Skeletal muscle satellite cell (primary cell): ENCODE results near the gene ULK3. TPM values are rescaled to one million over a fixed set of nuclear protein-coding genes. Genes with fewer than 3 reads are reported as not detected.
A peak's percentile ranks its signal among the peaks of the same experiment; 100 is the strongest.
"Not testable (repeated sequence)": the region's sequence is repeated elsewhere in the genome, so short reads cannot be mapped to it uniquely, and the experiment has no call there.

Experiments
- H3K27me3 ChIP-seq: 2 replicates; pipeline ENCODE4 v1.7.0; 2013; ENCODE audit warnings: low read length; ENCODE audit not compliant: control insufficient read depth, insufficient read depth
- H3K36me3 ChIP-seq: 2 replicates; pipeline ENCODE4 v1.7.0; 2013; ENCODE audit warnings: mild to moderate bottlenecking, control low read depth, low read length; ENCODE audit not compliant: insufficient read depth
- H3K4me1 ChIP-seq: 2 replicates; pipeline ENCODE4 v1.7.0; 2013; ENCODE audit warnings: low read length; ENCODE audit not compliant: control insufficient read depth, insufficient read depth
- H3K4me2 ChIP-seq: 2 replicates; pipeline ENCODE4 v1.7.0; 2013; ENCODE audit warnings: mild to moderate bottlenecking, low read length
- H3K4me3 ChIP-seq: 2 replicates; pipeline ENCODE4 v1.7.0; 2013; ENCODE audit warnings: low read length
- H3K9ac ChIP-seq: 2 replicates; pipeline ENCODE4 v1.7.0; 2013; ENCODE audit warnings: mild to moderate bottlenecking, low read depth, low read length, moderate library complexity
- H3K9me3 ChIP-seq: replicated peaks from 2 replicates; pipeline ENCODE4 v1.7.0; 2013; ENCODE audit warnings: mild to moderate bottlenecking, control low read depth, low read length
- total RNA-seq: library from RNA; depleted of rRNA; stranded (reverse); fragments of >200 nt; gene quantifications from 2 replicates; pipeline ENCODE4 v1.2.3, GENCODE V29; 2012; rRNA removed

Gene ULK3, protein sequence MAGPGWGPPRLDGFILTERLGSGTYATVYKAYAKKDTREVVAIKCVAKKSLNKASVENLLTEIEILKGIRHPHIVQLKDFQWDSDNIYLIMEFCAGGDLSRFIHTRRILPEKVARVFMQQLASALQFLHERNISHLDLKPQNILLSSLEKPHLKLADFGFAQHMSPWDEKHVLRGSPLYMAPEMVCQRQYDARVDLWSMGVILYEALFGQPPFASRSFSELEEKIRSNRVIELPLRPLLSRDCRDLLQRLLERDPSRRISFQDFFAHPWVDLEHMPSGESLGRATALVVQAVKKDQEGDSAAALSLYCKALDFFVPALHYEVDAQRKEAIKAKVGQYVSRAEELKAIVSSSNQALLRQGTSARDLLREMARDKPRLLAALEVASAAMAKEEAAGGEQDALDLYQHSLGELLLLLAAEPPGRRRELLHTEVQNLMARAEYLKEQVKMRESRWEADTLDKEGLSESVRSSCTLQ
- 21.3 and 27.1 TPM in 2 replicates for total RNA-seq

DNA sequence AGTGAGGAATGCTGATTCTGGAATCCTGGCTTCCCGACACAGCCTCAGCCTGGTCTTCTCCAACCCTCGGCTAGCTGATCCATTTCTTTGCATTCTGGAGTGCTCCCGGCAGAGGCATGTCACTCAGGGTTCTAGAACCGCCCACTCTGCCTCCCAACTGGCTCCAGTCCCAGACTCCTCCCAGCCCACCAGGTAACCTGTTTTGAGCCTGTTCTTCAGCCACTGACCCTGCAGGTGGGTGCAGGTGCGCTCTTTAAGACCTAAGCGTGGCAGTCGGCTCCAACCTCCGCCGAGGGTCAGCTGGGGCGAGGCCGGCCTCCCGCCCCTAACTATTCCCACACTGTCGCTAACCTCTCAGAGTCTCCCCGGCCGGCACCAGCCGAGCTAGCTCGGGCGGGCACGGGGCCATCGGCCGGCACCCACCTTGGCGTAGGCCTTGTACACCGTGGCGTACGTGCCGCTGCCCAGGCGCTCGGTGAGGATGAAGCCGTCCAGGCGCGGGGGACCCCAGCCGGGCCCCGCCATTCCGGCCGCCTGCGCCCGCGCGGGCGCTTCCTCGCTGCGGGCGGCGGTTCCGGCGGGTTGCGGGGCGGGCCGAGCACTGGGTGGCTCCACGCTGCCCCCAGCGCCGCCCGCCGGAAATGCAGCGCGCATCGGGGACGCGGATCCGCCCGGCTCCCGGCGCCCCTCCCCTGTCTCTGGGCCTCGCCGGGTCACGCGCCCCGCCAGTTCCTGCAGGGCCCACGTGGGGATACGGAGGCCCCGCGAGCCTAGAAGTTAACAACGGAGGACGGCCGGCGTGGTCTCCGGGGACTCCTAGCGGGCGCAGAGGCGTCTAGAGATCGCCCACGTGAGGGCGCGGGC is at the start of gene ULK3:
TSS of gene ULK3 (minus strand) at position 576 of the 864 bp plus-strand sequence. CDS start at position 525, 51 bp downstream.
- H3K36me3 ChIP-seq, result peaks cover 29% of the 10 kb centered on the region
- H3K27me3 ChIP-seq, result no peaks in the 10 kb centered on the region
- peak within 1 kb of the TSS; percentile 97 for H3K4me3 ChIP-seq
- peak within 1 kb of the TSS; percentile 91 for H3K9ac ChIP-seq
- peak within 1 kb of the TSS; percentile 99 for H3K4me2 ChIP-seq
- H3K4me1 ChIP-seq, result peaks cover 13% of the 10 kb centered on the region
- no peaks in the 10 kb centered on the region for H3K9me3 ChIP-seq

GRCh38 chr15:74892313-74892712 is 49.4 kb upstream of the ULK3 start:
- Histone ChIP-seq H3K36me3 (peaks cover 25% of the 10 kb centered on the region), H3K27me3 (no peaks in the 10 kb centered on the region), H3K4me3 (no peak overlapping the region), H3K9me3 (no peaks in the 10 kb centered on the region), H3K9ac (no peak overlapping the region), H3K4me1 (peaks cover 14% of the 10 kb centered on the region), H3K4me2 (no peak overlapping the region)

GRCh38 chr15:74891469-74891868 is 48.5 kb upstream of the ULK3 start:
- Histone ChIP-seq H3K4me1 (peaks cover 14% of the 10 kb centered on the region), H3K9ac (no peak overlapping the region)

DNA sequence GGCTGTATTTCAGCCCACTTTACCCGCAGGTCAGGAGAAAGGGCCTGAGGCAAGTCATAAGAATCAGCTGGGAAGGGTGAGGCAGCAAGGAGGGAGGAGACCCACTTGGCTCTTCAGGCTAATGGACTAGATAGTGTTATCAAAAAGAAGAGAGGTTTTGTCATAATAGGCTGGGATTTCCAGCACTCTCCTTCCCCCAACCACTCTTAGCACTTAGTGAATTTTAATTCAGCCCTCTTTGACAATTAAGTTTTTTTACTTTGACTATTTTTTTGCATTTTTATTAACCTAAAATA is 47.7 kb upstream of the ULK3 start:
- H3K9me3 ChIP-seq, result no peaks in the 10 kb centered on the region
- H3K4me1 ChIP-seq, result peaks cover 14% of the 10 kb centered on the region
- H3K4me3 ChIP-seq, result peak overlapping the region; percentile 91
- peak overlapping the region; percentile 81 for H3K4me2 ChIP-seq
- H3K36me3 ChIP-seq, result peaks cover 19% of the 10 kb centered on the region
- no peaks in the 10 kb centered on the region for H3K27me3 ChIP-seq
- peak overlapping the region; percentile 86 for H3K9ac ChIP-seq

More at GRCh38 chr15:74891469-74891868, 48.5 kb upstream of the ULK3 start:
- Histone ChIP-seq H3K4me2 (no peak overlapping the region), H3K36me3 (peaks cover 25% of the 10 kb centered on the region), H3K4me3 (no peak overlapping the region), H3K9me3 (no peaks in the 10 kb centered on the region), H3K27me3 (no peaks in the 10 kb centered on the region)

- peaks cover 16% of the 10 kb centered on the region for H3K4me1 ChIP-seq
Observed at GRCh38 chr15:74889883-74890664, 47.1 kb upstream of the ULK3 start, which contains the start of gene MPI. Gene MPI (plus strand): TSS chr15:74890042. CDS start chr15:74890074, 32 bp downstream.

DNA sequence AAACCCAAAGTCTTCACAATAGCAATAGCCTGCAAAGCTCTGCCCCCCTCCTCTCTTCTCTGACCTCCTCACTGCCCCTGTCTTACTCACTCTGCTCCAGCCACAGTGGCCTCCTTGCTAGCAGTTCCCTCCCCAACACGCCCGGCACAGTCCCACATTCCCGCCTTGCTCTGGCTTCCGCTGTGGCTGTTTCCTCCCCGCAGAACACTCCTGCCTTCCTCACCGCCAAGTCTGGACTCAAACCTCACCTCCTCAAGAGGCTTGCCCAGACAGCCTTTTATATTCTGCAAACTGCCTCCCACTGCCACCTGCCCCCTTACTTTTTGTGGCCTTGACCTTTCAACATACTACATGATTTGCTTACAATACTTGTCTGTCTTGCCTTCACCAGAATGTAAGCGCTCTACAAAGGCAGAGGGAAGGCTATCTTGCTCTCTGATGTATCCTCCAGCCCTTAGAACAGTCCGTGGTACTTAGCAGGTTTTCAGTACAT is 46.5 kb upstream of the ULK3 start:
- no peaks in the 10 kb centered on the region for H3K9me3 ChIP-seq
- H3K36me3 ChIP-seq, result peaks cover 19% of the 10 kb centered on the region
- H3K4me2 ChIP-seq, result peak overlapping the region; percentile 81
- no peaks in the 10 kb centered on the region for H3K27me3 ChIP-seq
- peak overlapping the region; percentile 91 for H3K4me3 ChIP-seq
- peaks cover 22% of the 10 kb centered on the region for H3K4me1 ChIP-seq
- H3K9ac ChIP-seq, result peak overlapping the region; percentile 86

More at GRCh38 chr15:74889883-74890664, 47.1 kb upstream of the ULK3 start, which contains the start of gene MPI:
- H3K4me3 ChIP-seq, result peak within 1 kb of the TSS; percentile 91
- H3K4me2 ChIP-seq, result peak within 1 kb of the TSS; percentile 81
- peaks cover 19% of the 10 kb centered on the region for H3K36me3 ChIP-seq
- H3K9ac ChIP-seq, result peak within 1 kb of the TSS; percentile 86
- no peaks in the 10 kb centered on the region for H3K27me3 ChIP-seq
- no peaks in the 10 kb centered on the region for H3K9me3 ChIP-seq

DNA sequence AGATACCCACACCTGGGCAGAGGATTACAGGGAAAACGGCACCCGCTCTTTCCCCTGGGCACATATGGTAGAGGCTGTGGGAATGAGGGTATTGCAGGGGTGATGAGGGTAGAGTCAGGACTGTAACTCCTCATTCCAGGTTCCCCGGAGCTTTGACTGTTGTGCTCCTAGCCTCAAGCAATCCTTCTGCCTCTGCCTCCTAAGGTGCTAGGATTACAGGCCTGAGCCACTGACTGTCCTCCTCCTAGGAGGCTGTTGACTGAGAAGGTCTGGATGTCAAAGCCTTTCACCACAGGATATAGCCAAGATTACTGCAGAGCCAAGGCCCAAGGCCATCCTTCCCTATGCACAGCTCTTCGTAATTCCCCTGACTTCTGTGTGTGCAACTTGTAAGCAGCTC is 45.8 kb upstream of the ULK3 start:
- H3K9me3 ChIP-seq, result no peaks in the 10 kb centered on the region
- H3K4me1 ChIP-seq, result peaks cover 27% of the 10 kb centered on the region
- H3K27me3 ChIP-seq, result no peaks in the 10 kb centered on the region
- H3K4me3 ChIP-seq, result no peak overlapping the region
- peaks cover 19% of the 10 kb centered on the region for H3K36me3 ChIP-seq
- no peak overlapping the region for H3K4me2 ChIP-seq
- no peak overlapping the region for H3K9ac ChIP-seq

GRCh38 chr15:74887537-74888193 is 44.7 kb upstream of the ULK3 start:
- H3K4me1 ChIP-seq, result peaks cover 27% of the 10 kb centered on the region
- H3K36me3 ChIP-seq, H3K27me3 ChIP-seq, H3K4me2 ChIP-seq, H3K9me3 ChIP-seq, H3K4me3 ChIP-seq, H3K9ac ChIP-seq: not testable (repeated sequence)

- peaks cover 20% of the 10 kb centered on the region for H3K4me1 ChIP-seq
- H3K27me3 ChIP-seq, result no peaks in the 10 kb centered on the region
- no peak overlapping the region for H3K9ac ChIP-seq
- no peaks in the 10 kb centered on the region for H3K36me3 ChIP-seq
- no peak overlapping the region for H3K4me2 ChIP-seq
- no peak overlapping the region for H3K4me3 ChIP-seq
- H3K9me3 ChIP-seq, result no peaks in the 10 kb centered on the region
Observed at GRCh38 chr15:74885461-74885860, 42.5 kb upstream of the ULK3 start.

DNA sequence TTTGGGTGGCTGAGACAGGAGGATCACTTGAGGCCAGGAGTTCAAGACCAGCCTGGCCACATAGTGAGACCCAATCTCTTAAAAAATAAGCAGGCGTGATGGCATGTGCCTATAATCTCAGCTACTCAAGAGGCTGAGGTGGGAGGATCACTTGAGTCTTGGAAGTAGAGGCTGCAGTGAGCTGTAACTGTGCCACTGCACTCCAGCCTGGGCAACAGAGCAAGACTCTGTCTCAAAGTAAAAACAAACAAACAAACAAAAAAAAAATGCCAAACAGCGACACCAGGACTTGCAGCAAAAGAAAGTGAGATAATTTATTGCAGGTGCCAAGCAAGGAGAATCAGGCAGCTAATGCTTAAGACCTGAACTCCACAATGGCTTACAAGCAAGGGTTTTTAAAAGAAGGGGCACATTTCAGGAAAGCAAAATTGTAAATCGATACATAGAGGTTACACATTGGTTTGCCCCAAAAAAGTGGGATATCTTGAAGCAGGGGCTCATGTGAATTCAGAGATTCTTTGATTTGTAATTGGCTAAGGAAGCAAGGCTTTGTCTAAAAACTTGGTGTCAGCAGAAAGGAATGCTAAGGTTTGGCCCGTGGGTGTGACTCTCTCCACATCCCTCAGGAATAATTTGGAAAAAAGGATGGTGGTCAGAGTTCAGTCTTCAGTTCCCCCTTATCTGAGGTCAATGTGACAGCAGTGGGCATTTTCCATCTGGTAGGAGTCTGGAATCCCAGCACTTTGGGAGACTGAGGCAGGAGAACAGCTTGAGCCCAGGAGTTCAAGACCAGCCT is 41.7 kb upstream of the ULK3 start:
- no peaks in the 10 kb centered on the region for H3K9me3 ChIP-seq
- H3K9ac ChIP-seq, result no peak overlapping the region
- no peaks in the 10 kb centered on the region for H3K27me3 ChIP-seq
- H3K4me2 ChIP-seq, result no peak overlapping the region
- H3K36me3 ChIP-seq, result no peaks in the 10 kb centered on the region
- H3K4me1 ChIP-seq, result peaks cover 19% of the 10 kb centered on the region
- no peak overlapping the region for H3K4me3 ChIP-seq
